ENCODE measurements around the gene CHN2.

Gene CHN2

GRCh38 chr7:29229066-29229465 lies 34.5 kb downstream of the CHN2 start:
- no peak for FAIRE-seq

GRCh38 chr7:29229946-29230345 lies 35.4 kb downstream of the CHN2 start:
- FAIRE-seq: no peak

- no peak for FAIRE-seq
These were observed 36.3 kb downstream of the CHN2 start for GRCh38 chr7:29230871-29231345.

GRCh38 chr7:29231671-29232232 lies 37.2 kb downstream of the CHN2 start:
- FAIRE-seq: no peak

GRCh38 chr7:29234438-29234837 lies 39.9 kb downstream of the CHN2 start:
- no peak for FAIRE-seq

- no peak for FAIRE-seq
These were observed 41.6 kb downstream of the CHN2 start for GRCh38 chr7:29236071-29236580.

- FAIRE-seq: no peak
These were observed 42.1 kb downstream of the CHN2 start for GRCh38 chr7:29236649-29237048.

GRCh38 chr7:29237489-29237888 lies 42.9 kb downstream of the CHN2 start:
- no peak for FAIRE-seq

GRCh38 chr7:29239638-29240037 lies 45.1 kb downstream of the CHN2 start:
- FAIRE-seq: no peak

GRCh38 chr7:29242265-29242664 lies 47.7 kb downstream of the CHN2 start:
- no peak for FAIRE-seq

- FAIRE-seq: no peak
These were observed 49.5 kb downstream of the CHN2 start for GRCh38 chr7:29243910-29244655.

- no peak for FAIRE-seq
These were observed 52.8 kb downstream of the CHN2 start for GRCh38 chr7:29247224-29247962.

GRCh38 chr7:29247963-29248236 lies 53.3 kb downstream of the CHN2 start:
- FAIRE-seq: no peak

GRCh38 chr7:29248713-29249382 lies 54.3 kb downstream of the CHN2 start:
- FAIRE-seq: no peak

GRCh38 chr7:29249383-29249750 lies 54.8 kb downstream of the CHN2 start:
- no peak for FAIRE-seq

- no peak for FAIRE-seq
These were observed 55.3 kb downstream of the CHN2 start for GRCh38 chr7:29249860-29250259.

- FAIRE-seq: no peak
These were observed 58.6 kb downstream of the CHN2 start for GRCh38 chr7:29253225-29253624.

- FAIRE-seq: no peak
These were observed 60.0 kb downstream of the CHN2 start for GRCh38 chr7:29254591-29254990.

- FAIRE-seq: no peak
These were observed 60.8 kb downstream of the CHN2 start for GRCh38 chr7:29255199-29255878.

GRCh38 chr7:29255906-29256692 lies 61.5 kb downstream of the CHN2 start:
- FAIRE-seq: peak; percentile 47

- FAIRE-seq: no peak
These were observed 62.1 kb downstream of the CHN2 start for GRCh38 chr7:29256693-29257002.

- no peak for FAIRE-seq
These were observed 64.4 kb downstream of the CHN2 start for GRCh38 chr7:29258951-29259350.
